A673 (cell line): ENCODE results near the gene TFDP1. TPM values are rescaled to one million over a fixed set of nuclear protein-coding genes. Genes with fewer than 3 reads are reported as not detected.

Experiments used
- BruUV-seq: library from RNA; stranded (reverse); fragments of 400-500 nt; replicated peaks from 2 replicates; lab custom pipeline; 2021; lab: Mats Ljungman, UMichigan
- CTCF ChIA-PET: fragments of 300-600 bp; sonication (Branson Sonifier 250); formaldehyde crosslinking; loops from one replicate; lab custom pipeline; 2022; ENCODE audit warnings: antibody characterized with exemption; lab: Charles Lee
- POLR2A ChIA-PET: fragments of 300-600 bp; sonication (Branson Sonifier 250); formaldehyde crosslinking; loops from one replicate; lab custom pipeline; 2022; ENCODE audit warnings: antibody characterized with exemption; ENCODE audit not compliant: low non-redundant PET; lab: Charles Lee
- DNase-seq: peaks from one replicate; pipeline ENCODE4 v3.0.0-alpha.2; 2015; ENCODE audit warnings: low spot score
- H3K27ac ChIP-seq: fragments of 200-600 bp; sonication (generic); 2 replicates; pipeline ENCODE4 v1.5.1; 2016; ENCODE audit warnings: mixed run types, low read depth, mild to moderate bottlenecking, mixed read lengths, antibody characterized with exemption, low read length; ENCODE audit not compliant: poor library complexity, severe bottlenecking
- H3K27me3 ChIP-seq: fragments of 200-600 bp; sonication (generic); replicated peaks from 2 replicates; pipeline ENCODE4 v1.6.1; 2017; ENCODE audit warnings: mixed run types, low read depth, mild to moderate bottlenecking, mixed read lengths, antibody characterized with exemption, low read length; ENCODE audit not compliant: insufficient read depth, poor library complexity
- H3K36me3 ChIP-seq: fragments of 200-600 bp; sonication (generic); 2 replicates; pipeline ENCODE4 v1.6.1; 2016; ENCODE audit warnings: mixed run types, mild to moderate bottlenecking, mixed read lengths, antibody characterized with exemption, low read length; ENCODE audit not compliant: insufficient read depth, poor library complexity, severe bottlenecking
- H3K4me1 ChIP-seq: fragments of 200-600 bp; sonication (generic); 2 replicates; pipeline ENCODE4 v1.6.1; 2017; ENCODE audit warnings: mixed run types, mild to moderate bottlenecking, mixed read lengths, antibody characterized with exemption, low read length; ENCODE audit not compliant: insufficient read depth, poor library complexity, severe bottlenecking
- H3K4me3 ChIP-seq: fragments of 200-600 bp; sonication (generic); 2 replicates; pipeline ENCODE4 v1.5.1; 2016; ENCODE audit warnings: low read depth, mixed run types, mild to moderate bottlenecking, mixed read lengths, low read length; ENCODE audit not compliant: poor library complexity, severe bottlenecking
- H3K9me3 ChIP-seq: fragments of 200-600 bp; sonication (generic); 2 replicates; pipeline ENCODE4 v1.6.1; 2016; ENCODE audit warnings: mixed run types, low read depth, mild to moderate bottlenecking, mixed read lengths, antibody characterized with exemption, low read length; ENCODE audit not compliant: poor library complexity, severe bottlenecking
- EZH2 ChIP-seq: fragments of 200-600 bp; sonication (generic); IDR thresholded peaks from 2 replicates; pipeline ENCODE4 v1.6.1; 2017; ENCODE audit warnings: borderline replicate concordance, low read depth, mild to moderate bottlenecking, mixed read lengths, antibody characterized with exemption, low read length; ENCODE audit not compliant: poor library complexity, severe bottlenecking
- intact Hi-C: fragments of 100-400 bp; cut with micrococcal nuclease; formaldehyde crosslinking; loops from one replicate; pipeline ENCODE4 v1.10.0; 2022; ENCODE audit not compliant: unreplicated experiment
- total RNA-seq: library from RNA; stranded (reverse); gene quantifications from 2 replicates; pipeline ENCODE4 v1.2.3, GENCODE V29; 2021
- TF ChIP-seq, protein P1 (sequence below): fragments of 300-800, 200-600 bp; sonication (generic); conservative IDR thresholded peaks from 2 replicates; pipeline ENCODE4 v1.5.1; 2017; ENCODE audit warnings: low read depth, mild to moderate bottlenecking, antibody characterized with exemption, low read length, moderate library complexity, mixed read lengths

The TFDP1 gene
- total RNA-seq, 1 experiment from 2014 or later = 153 TPM

DNA sequence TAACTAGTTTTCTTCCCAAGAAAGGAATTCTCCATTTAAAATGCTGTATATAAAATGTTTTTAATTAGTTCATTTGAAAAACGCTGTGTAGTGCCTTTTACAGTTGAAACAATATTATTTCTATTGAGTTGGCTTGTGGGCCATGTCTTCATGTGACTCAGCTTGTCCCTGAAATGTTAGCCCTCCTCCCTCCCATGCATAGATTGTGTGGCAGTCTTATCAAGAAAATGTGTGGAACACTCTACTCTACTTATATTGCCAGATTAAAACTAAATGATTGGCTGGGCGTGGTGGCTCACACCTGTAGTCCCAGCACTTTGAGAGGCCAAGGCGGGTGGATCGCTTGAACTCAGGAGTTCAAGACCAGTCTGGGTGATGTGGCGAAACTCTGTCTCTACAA lies 33.4 kb downstream of the TFDP1 start:
- H3K27ac ChIP-seq = no peak overlapping the region
- no TSS peak for BruUV-seq
- no peak for TF ChIP-seq EZH2
- TF ChIP-seq, protein P1, sequence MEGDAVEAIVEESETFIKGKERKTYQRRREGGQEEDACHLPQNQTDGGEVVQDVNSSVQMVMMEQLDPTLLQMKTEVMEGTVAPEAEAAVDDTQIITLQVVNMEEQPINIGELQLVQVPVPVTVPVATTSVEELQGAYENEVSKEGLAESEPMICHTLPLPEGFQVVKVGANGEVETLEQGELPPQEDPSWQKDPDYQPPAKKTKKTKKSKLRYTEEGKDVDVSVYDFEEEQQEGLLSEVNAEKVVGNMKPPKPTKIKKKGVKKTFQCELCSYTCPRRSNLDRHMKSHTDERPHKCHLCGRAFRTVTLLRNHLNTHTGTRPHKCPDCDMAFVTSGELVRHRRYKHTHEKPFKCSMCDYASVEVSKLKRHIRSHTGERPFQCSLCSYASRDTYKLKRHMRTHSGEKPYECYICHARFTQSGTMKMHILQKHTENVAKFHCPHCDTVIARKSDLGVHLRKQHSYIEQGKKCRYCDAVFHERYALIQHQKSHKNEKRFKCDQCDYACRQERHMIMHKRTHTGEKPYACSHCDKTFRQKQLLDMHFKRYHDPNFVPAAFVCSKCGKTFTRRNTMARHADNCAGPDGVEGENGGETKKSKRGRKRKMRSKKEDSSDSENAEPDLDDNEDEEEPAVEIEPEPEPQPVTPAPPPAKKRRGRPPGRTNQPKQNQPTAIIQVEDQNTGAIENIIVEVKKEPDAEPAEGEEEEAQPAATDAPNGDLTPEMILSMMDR = no peak
- DNase-seq = no peak
- H3K4me1 ChIP-seq = no peaks in the 10 kb centered on the region
- CTCF ChIA-PET = no interaction called here
- H3K27me3 ChIP-seq = no peaks in the 10 kb centered on the region
- POLR2A ChIA-PET = no interaction called here
- H3K36me3 ChIP-seq = peaks cover 22% of the 10 kb centered on the region
- intact Hi-C loops = no loop called here
- no peaks in the 10 kb centered on the region for H3K9me3 ChIP-seq
- no peak overlapping the region for H3K4me3 ChIP-seq

DNA sequence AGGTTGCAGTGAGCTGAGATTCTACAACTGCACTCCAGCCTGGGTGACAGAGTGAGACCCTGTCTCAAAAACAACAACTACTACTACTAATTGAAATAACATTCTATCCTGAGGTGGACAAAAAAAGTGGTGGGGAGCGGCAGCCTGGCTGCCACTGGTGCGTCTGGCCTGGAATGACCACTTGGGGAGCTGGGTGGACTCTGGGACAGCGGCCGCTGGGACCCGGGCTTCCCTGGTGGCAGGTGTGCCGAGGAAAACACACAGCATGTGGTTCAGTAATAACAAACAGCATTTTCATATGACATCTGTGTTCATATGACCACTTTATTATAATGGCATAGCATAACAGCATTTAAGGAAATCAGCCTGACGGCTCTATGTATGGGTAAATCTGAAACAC lies 33.9 kb downstream of the TFDP1 start:
- Histone ChIP-seq H3K36me3 (peaks cover 25% of the 10 kb centered on the region), H3K4me3 (no peak overlapping the region), H3K27ac (no peak overlapping the region), H3K9me3 (no peaks in the 10 kb centered on the region), H3K4me1 (no peaks in the 10 kb centered on the region), H3K27me3 (no peaks in the 10 kb centered on the region)
- no peak for TF ChIP-seq EZH2
- TF ChIP-seq, protein P1 = no peak
- BruUV-seq = no TSS peak
- no peak for DNase-seq
- CTCF ChIA-PET = no interaction called here
- POLR2A ChIA-PET = no interaction called here
- intact Hi-C loops = no loop called here

DNA sequence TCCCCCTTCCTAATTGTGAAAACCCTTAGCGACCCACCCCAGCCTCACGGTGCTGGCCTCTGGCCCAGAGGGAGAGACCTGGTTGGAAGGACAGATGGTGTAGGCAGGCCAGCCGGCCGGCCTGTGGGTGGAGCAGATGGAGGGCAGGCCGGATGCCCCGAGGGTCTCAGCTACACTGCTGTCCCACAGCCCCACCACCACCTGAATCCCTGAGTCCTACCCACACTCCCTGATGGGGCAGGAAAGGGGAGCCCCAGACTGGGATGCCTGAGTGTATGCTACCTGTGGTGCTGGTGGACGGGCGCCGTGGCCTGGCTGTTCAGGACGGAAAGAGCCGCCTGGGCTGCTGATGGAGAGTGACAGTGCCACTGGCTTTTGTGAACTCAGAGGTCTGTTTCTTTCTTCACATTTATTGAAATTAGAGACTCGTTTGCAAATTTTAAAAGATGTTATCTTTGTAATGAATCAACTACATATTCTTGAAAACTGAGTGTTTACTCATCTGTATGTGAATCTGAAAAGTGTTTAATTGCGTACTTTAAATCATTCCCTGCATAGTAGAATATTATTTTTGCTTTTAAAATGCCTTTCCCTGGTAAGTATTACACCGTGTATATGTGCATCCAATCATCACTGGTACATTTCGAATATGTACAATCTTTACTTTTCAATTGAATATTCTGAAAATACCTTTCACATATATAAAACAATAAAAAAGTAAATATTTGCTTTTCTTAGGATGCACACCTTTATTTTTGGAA lies 35.7 kb downstream of the TFDP1 start:
- DNase-seq = no peak
- H3K36me3 ChIP-seq = peaks cover 36% of the 10 kb centered on the region
- no peaks in the 10 kb centered on the region for H3K27me3 ChIP-seq
- no peak for TF ChIP-seq EZH2
- TF ChIP-seq, protein P1 = no peak
- no peaks in the 10 kb centered on the region for H3K9me3 ChIP-seq
- H3K4me1 ChIP-seq = no peaks in the 10 kb centered on the region
- intact Hi-C loops = no loop called here
- ChIA-PET POLR2A (no interaction called here), CTCF (no interaction called here)
- no peak overlapping the region for H3K27ac ChIP-seq
- BruUV-seq = no TSS peak
- H3K4me3 ChIP-seq = no peak overlapping the region
